Spleen (tissue), 11 donors: Measurements from ENCODE around the gene SIGLEC9. TPM values are rescaled to one million over a fixed set of nuclear protein-coding genes. Genes with fewer than 3 reads are reported as not detected.

Experiments used
- DNase-seq: peaks from one replicate; pipeline ENCODE4 v3.0.0-alpha.2; 2020
- H3K27ac ChIP-seq, 8 donors: fragments of 200-600 bp; sonication (generic) in 7 of 8; 1 replicate in 4 of 8; 2 replicates in 4 of 8; pipeline versions ENCODE4 v1.5.0 to v1.8.0; 2016 to 2021; ENCODE audit warnings: inconsistent platforms in 4 of 8, mild to moderate bottlenecking in 4 of 8, moderate library complexity in 1 of 8
- H3K27me3 ChIP-seq, 7 donors: fragments of 200-600 bp; sonication (generic) in 6 of 7; replicated peaks in 1 of 7; 1 replicate in 4 of 7; 2 replicates in 3 of 7; pipeline versions ENCODE4 v1.5.0 to v1.8.0; 2016 to 2021; ENCODE audit warnings: inconsistent platforms in 3 of 7, mild to moderate bottlenecking in 1 of 7
- H3K36me3 ChIP-seq, 6 donors: fragments of 200-600 bp; sonication (generic) in 5 of 6; 1 replicate in 4 of 6; 2 replicates in 2 of 6; pipeline versions ENCODE4 v1.5.0 to v1.8.0; 2016 to 2021; ENCODE audit warnings: inconsistent platforms in 2 of 6
- H3K4me1 ChIP-seq, 6 donors: fragments of 200-600 bp; sonication (generic) in 5 of 6; 1 replicate in 3 of 6; 2 replicates in 3 of 6; pipeline versions ENCODE4 v1.5.0 to v1.8.0; 2016 to 2021; ENCODE audit warnings: inconsistent platforms in 3 of 6
- H3K4me3 ChIP-seq, 8 donors: fragments of 200-600 bp; sonication (generic) in 7 of 8; 1 replicate in 4 of 8; 2 replicates in 4 of 8; pipeline versions ENCODE4 v1.5.0 to v1.8.0; 2016 to 2021; ENCODE audit warnings: inconsistent platforms in 4 of 8, mild to moderate bottlenecking in 4 of 8, moderate library complexity in 2 of 8
- H3K9me3 ChIP-seq, 8 donors: fragments of 200-600 bp; sonication (generic) in 7 of 8; 1 replicate in 4 of 8; 2 replicates in 4 of 8; pipeline versions ENCODE4 v1.5.0 to v1.8.0; 2016 to 2021; ENCODE audit warnings: inconsistent platforms in 4 of 8
- POLR2A ChIP-seq, 3 donors: fragments of 450-650 bp; IDR thresholded peaks; one replicate each; pipeline ENCODE4 v1.5.1; 2017; ENCODE audit warnings: antibody characterized with exemption in 3 of 3, mild to moderate bottlenecking in 1 of 3
- POLR2AphosphoS5 ChIP-seq, 3 donors: sonication (generic); formaldehyde crosslinking; IDR thresholded peaks; one replicate each; pipeline ENCODE4 v1.5.1; 2017; ENCODE audit warnings: antibody characterized with exemption in 3 of 3
- WGBS, 5 donors: extraction: QIAGEN DNeasy Blood & Tissue Kit in 3 of 5; methylation state at CpG; one replicate each; pipeline versions ENCODE4 v1.1.5 to v1.1.7; 2013 to 2018; 5-methylcytosine and 5-hydroxymethylcytosine counted together
- intact Hi-C: fragments of 100-400 bp; cut with DNase I; formaldehyde crosslinking; loops from one replicate; pipeline ENCODE4 v1.15.0; 2023; ENCODE audit warnings: low total_unique reads
- polyA plus RNA-seq, 3 donors: library from polyadenylated mRNA; stranded (reverse); fragments of 200-250 nt; gene quantifications; one replicate each; pipeline ENCODE4 v1.2.1, GENCODE V29; 2013
- total RNA-seq, 7 donors: library from RNA; depleted of rRNA in 3 of 7; stranded (reverse); fragments of >200 nt in 3 of 7; fragmentation: NEBNext Ultra II Directional in 4 of 7; extraction: Animal tissue kit (Norgen Biotek cat#: 25700) in 4 of 7; gene quantifications; one replicate each; pipeline versions ENCODE4 v1.1.0 to v1.2.1, GENCODE V29; 2016 to 2021
- TF ChIP-seq, protein P1 (sequence below), 11 experiments: fragments of 200-600 bp in 7 of 11; fragments of 450-650 bp in 4 of 11; sonication (generic) in 4 of 11; IDR thresholded peaks in 8 of 11; conservative IDR thresholded peaks in 3 of 11; 1 replicate in 7 of 11; 2 replicates in 4 of 11; pipeline versions ENCODE4 v1.4.0 to v1.8.0; 2016 to 2021; ENCODE audit warnings: antibody characterized with exemption in 11 of 11, inconsistent platforms in 4 of 11, mild to moderate bottlenecking in 1 of 11
- donor health status: healthy with polysubstance abuse.
- donor health status: DM: no; HTN: no; CAD: no; lungs with moderate emphysema.
- donor health status: DM: no; HTN: no; CAD: no.
- donor health status: Bipolar disorder and iron deficiency.
- donor health status: healthy.
- donor health status: DM: no; HTN: no; CAD: no.
- donor health status: DM: yes; HTN: yes; CAD: no.

The SIGLEC9 gene
- total and polyA plus RNA-seq, 10 donors = 4.6 to 81.3 (median 37.8) TPM

DNA sequence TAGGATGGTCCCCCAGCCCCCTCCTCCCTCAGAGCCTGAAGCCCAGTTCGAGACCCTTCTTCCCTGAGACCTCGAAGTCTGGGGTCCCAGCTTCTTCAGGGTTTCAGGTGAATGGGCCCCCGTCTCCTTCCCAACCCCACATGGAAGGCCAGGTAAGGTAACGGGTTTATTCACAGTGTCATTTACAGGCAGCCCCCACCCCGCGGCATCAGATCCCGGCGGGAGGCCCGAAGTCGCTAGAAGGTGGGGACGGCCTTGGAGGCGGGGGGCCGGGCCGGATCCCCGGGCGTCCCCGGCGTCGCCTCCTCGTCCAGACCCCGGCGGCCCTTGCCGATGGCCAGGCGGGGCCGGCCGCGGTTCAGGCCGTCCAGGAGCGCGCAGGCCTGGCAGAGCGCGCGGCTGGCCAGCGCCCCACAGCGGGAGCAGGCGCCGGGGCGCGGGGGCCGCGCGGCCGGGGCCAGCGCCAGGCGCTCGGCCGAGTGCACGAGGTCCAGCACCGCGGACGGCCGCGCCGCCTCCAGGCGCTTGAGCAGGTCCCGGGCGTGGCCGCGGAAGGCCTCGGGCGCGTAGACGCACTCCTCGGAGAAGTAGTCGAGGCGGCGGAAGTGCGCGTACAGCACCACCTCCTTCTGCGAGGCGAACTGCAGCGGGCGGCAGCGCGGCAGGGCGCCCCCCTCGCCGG is 26.2 kb upstream of the SIGLEC9 start:
- DNase-seq = peak; percentile 83
- no peaks in the 10 kb centered on the region for H3K9me3 ChIP-seq
- H3K27me3 ChIP-seq = no peaks in the 10 kb centered on the region
- intact Hi-C loops = no loop called here
- peaks cover 0 to 40% (median 17%) of the 10 kb centered on the region in 6 donors for H3K4me1 ChIP-seq
- TF ChIP-seq POLR2A (IDR thresholded peaks at IDR 0.05) (no peak), POLR2AphosphoS5 (IDR thresholded peaks at IDR 0.05) (peak in 2 of 3 donors; percentile 12 to 48)
- TF ChIP-seq, protein P1, sequence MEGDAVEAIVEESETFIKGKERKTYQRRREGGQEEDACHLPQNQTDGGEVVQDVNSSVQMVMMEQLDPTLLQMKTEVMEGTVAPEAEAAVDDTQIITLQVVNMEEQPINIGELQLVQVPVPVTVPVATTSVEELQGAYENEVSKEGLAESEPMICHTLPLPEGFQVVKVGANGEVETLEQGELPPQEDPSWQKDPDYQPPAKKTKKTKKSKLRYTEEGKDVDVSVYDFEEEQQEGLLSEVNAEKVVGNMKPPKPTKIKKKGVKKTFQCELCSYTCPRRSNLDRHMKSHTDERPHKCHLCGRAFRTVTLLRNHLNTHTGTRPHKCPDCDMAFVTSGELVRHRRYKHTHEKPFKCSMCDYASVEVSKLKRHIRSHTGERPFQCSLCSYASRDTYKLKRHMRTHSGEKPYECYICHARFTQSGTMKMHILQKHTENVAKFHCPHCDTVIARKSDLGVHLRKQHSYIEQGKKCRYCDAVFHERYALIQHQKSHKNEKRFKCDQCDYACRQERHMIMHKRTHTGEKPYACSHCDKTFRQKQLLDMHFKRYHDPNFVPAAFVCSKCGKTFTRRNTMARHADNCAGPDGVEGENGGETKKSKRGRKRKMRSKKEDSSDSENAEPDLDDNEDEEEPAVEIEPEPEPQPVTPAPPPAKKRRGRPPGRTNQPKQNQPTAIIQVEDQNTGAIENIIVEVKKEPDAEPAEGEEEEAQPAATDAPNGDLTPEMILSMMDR (IDR thresholded peaks at IDR 0.05 in 8 of 11, conservative IDR thresholded peaks at IDR 0.05 in 3 of 11) = peak in 2 of 11 experiments; percentile 23 to 33
- H3K36me3 ChIP-seq = peaks cover 0 to 71% (median 30%) of the 10 kb centered on the region in 6 donors
- H3K27ac ChIP-seq = peak overlapping the region in 3 of 8 donors; percentile 28 to 84 (median 45)
- H3K4me3 ChIP-seq = peak overlapping the region in 3 of 8 donors; percentile 15 to 43 (median 21)
- 65 to 91% (median 81%) methylated on average over 24 to 78 of the region's 78 CpGs for WGBS, 5 donors

GRCh38 chr19:51099047-51099382 is 25.7 kb upstream of the SIGLEC9 start:
- no peaks in the 10 kb centered on the region for H3K9me3 ChIP-seq
- no peak for DNase-seq
- no peak for TF ChIP-seq POLR2A (IDR thresholded peaks at IDR 0.05)
- TF ChIP-seq, protein P1 (IDR thresholded peaks at IDR 0.05 in 8 of 11, conservative IDR thresholded peaks at IDR 0.05 in 3 of 11) = no peak
- TF ChIP-seq POLR2AphosphoS5 (IDR thresholded peaks at IDR 0.05) = no peak
- H3K27ac ChIP-seq = peak overlapping the region in 3 of 8 donors; percentile 28 to 84 (median 45)
- peaks cover 0 to 76% (median 35%) of the 10 kb centered on the region in 6 donors for H3K36me3 ChIP-seq
- peak overlapping the region in 3 of 8 donors; percentile 15 to 43 (median 21) for H3K4me3 ChIP-seq
- WGBS, 5 donors = 72 to 81% (median 78%) methylated on average over 11 to 22 of the region's 22 CpGs
- intact Hi-C loops = no loop called here
- peaks cover 0 to 45% (median 19%) of the 10 kb centered on the region in 6 donors for H3K4me1 ChIP-seq
- H3K27me3 ChIP-seq = no peaks in the 10 kb centered on the region

- intact Hi-C loops = no loop called here
- 62 to 83% (median 72%) methylated on average over 3 of the region's 3 CpGs for WGBS, 5 donors
- Histone ChIP-seq H3K9me3 (no peaks in the 10 kb centered on the region), H3K27me3 (no peaks in the 10 kb centered on the region), H3K4me1 (peaks cover 0 to 48% (median 18%) of the 10 kb centered on the region in 6 donors), H3K36me3 (peaks cover 0 to 84% (median 36%) of the 10 kb centered on the region in 6 donors), H3K4me3 (no peak overlapping the region), H3K27ac (no peak overlapping the region)
- DNase-seq = no peak
- TF ChIP-seq POLR2A (IDR thresholded peaks at IDR 0.05) = no peak
- TF ChIP-seq POLR2AphosphoS5 (IDR thresholded peaks at IDR 0.05) = no peak
- TF ChIP-seq, protein P1 (IDR thresholded peaks at IDR 0.05 in 8 of 11, conservative IDR thresholded peaks at IDR 0.05 in 3 of 11) = no peak
Measured at GRCh38 chr19:51100601-51101000, 24.1 kb upstream of the SIGLEC9 start.

- H3K9me3 ChIP-seq = no peaks in the 10 kb centered on the region
- no peak for DNase-seq
- H3K27me3 ChIP-seq = no peaks in the 10 kb centered on the region
- peaks cover 0 to 55% (median 18%) of the 10 kb centered on the region in 6 donors for H3K4me1 ChIP-seq
- 81 to 88% (median 87%) methylated on average over 5 of the region's 5 CpGs for WGBS, 5 donors
- TF ChIP-seq POLR2A (IDR thresholded peaks at IDR 0.05) (no peak), POLR2AphosphoS5 (IDR thresholded peaks at IDR 0.05) (no peak)
- TF ChIP-seq, protein P1 (IDR thresholded peaks at IDR 0.05 in 8 of 11, conservative IDR thresholded peaks at IDR 0.05 in 3 of 11) = no peak
- H3K36me3 ChIP-seq = peaks cover 0 to 82% (median 36%) of the 10 kb centered on the region in 6 donors
- intact Hi-C loops = no loop called here
- H3K27ac ChIP-seq = no peak overlapping the region
- H3K4me3 ChIP-seq = no peak overlapping the region
Measured at GRCh38 chr19:51101171-51101865, 23.4 kb upstream of the SIGLEC9 start.
